Choroid plexus epithelial cell (primary cell): ENCODE results near the gene DSTYK.

Experiments used
- DNase-seq: peaks from one replicate; pipeline ENCODE4 v3.0.0-alpha.2; 2010; ENCODE audit warnings: low read depth
- H3K4me3 ChIP-seq: 2 replicates; pipeline ENCODE4 v1.5.1; 2011; ENCODE audit warnings: low read depth, mild to moderate bottlenecking, control low read depth, low read length, moderate library complexity
- CTCF ChIP-seq: conservative IDR thresholded peaks from 2 replicates; pipeline ENCODE4 v1.5.1; 2011; ENCODE audit warnings: low read depth, mild to moderate bottlenecking, control low read depth, inconsistent platforms, low read length, moderate library complexity

DSTYK gene

GRCh38 chr1:205247130-205247921 lies 35.8 kb upstream of the DSTYK start:
- TF ChIP-seq CTCF, result no peak
- no peak for DNase-seq
- no peak overlapping the region for H3K4me3 ChIP-seq

DNA sequence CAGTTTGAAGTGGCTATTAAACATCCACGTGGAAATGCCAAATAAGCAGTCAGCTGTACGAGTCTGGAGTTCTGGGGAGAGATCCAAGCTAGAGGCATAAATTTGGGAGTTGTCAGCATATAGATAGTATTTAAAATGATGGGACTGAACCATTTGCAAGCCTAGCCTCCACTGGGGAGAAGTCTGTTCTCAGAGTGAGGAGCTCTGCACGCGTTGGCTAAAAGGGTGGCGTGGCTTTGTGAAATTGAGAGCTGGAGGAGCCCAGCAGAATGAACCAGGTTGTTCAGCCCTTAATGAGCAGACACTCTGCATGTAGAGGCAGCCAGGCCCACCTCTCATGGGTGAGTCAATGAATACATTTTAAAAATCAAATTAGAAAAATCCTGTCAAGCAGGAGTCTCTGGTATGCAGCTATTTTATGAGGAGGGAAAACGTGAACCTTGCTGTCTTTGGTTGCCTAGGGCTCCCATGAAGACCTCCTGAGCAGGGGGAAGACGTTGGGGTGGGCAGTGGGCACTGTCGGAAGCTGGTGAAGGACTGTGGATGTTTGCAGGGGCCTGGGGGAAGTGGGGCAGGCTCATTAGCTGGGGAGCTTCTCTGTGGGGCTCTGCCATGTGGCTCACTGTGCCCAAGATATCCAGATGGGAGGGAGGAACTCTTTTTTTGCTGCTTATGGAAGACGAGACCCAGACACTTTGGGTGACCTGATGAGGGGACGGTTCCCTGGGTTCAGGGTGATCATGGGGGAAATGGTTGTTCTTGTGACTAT lies 35.0 kb upstream of the DSTYK start:
- no peak for TF ChIP-seq CTCF
- no peak overlapping the region for H3K4me3 ChIP-seq
- no peak for DNase-seq

DNA sequence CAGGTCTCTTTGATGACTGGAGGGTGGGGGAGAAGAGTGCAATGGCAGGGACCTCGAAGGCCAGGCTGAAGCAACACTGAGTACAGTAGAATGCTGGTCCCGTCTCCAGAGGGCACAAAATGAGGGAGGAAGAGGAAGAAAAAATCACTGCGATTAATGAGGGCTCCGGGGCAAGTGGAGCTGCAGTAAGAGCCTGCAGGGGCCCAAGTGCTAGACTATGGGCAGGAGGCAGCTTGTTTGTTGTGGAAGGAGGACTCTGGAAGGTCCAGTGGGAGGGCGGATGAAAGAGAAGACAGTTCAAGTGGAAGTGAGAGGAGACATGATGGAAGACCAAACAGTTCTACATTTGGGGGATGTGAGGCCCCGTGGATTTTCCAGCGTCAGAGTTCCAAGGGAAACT lies 33.6 kb upstream of the DSTYK start:
- no peak for DNase-seq
- TF ChIP-seq CTCF, result no peak
- H3K4me3 ChIP-seq, result no peak overlapping the region

DNA sequence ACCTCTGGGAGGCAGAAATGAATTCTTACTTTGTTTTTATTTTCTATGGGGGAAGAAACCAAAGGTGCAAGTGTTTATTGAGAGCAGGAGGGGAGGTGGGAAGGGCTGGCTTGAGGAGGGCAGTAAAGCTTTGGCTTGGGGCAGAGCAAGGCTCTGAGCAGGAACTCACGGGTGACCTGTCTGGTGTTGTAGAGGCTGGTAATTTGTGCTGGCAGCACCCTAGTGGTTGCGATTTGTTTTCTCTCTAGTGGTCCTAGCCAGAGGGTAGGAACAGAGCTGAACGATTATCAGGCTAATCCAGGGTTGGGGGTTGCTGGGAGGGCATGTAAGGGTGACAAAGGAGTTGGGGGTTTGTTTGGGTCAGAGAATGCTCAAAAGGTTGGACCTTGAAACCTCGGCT lies 32.9 kb upstream of the DSTYK start:
- no peak overlapping the region for H3K4me3 ChIP-seq
- DNase-seq, result no peak
- no peak for TF ChIP-seq CTCF

DNA sequence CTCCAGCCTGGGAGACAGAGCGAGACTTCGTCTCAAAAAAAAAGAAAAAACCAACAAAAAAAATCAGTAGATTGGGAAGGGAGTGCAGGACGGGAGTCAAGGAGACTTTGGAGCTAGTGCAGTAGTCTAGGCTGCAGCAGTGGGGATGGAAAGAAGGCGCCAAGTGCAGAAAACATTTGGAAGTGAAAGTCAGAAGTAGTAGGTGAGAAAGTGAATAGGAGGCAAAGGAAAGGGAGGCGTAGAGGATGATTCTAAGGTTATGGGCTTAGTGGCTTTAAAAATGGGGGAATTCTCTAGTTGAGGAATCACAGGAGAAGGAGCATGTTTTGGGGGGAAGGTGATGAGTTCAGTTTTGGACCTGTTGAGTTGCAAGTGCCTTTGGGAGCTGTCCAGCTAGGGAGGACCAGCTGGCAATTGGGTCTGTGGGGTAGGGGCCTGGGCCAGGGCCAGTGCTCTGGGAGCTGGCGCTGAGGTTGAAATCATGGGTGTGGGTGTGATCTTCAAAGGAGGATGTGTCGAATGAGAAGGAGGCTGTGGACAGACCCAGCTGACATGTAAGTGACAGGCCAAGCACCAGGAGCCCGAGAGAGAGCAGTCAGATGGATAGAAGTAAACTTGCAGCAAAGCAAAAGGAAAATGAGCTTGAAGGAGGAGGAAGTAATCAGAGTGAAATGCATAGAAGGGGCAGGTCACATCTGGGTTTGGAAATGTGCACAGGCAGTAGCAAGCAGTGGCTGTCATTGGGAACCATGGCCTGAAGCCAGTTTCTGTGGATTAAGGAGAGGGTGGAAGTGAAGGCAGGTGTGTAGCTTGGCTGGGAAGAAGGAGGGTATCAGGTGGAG lies 32.1 kb upstream of the DSTYK start:
- no peak for DNase-seq
- H3K4me3 ChIP-seq, result no peak overlapping the region
- no peak for TF ChIP-seq CTCF

DNA sequence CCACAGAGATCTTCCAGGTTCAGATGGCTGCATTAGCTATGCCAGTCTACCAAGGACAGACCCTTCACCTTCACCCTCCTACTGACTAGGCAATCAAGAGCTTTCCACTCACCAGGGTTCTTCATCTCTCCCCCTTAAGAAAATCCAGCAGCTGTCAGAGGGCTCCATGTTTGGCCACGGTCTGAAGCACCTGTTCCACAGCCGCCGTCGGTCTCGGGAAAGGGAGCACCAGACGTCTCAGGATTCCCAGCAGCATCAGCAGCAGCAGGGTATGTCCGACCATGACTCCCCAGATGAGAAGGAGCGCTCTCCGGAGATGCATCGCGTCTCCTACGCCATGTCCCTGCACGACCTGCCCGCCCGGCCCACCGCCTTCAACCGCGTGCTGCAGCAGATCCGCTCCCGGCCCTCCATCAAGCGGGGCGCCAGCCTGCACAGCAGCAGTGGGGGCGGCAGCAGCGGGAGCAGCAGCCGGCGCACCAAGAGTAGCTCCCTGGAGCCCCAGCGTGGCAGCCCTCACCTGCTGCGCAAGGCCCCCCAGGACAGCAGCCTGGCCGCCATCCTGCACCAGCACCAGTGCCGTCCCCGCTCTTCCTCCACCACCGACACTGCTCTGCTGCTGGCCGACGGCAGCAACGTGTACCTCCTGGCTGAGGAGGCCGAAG lies 30.0 kb upstream of the DSTYK start:
- no peak for TF ChIP-seq CTCF
- no peak overlapping the region for H3K4me3 ChIP-seq
- DNase-seq, result no peak
